Measurements from ENCODE around the gene ERFL.

The ERFL gene

DNA sequence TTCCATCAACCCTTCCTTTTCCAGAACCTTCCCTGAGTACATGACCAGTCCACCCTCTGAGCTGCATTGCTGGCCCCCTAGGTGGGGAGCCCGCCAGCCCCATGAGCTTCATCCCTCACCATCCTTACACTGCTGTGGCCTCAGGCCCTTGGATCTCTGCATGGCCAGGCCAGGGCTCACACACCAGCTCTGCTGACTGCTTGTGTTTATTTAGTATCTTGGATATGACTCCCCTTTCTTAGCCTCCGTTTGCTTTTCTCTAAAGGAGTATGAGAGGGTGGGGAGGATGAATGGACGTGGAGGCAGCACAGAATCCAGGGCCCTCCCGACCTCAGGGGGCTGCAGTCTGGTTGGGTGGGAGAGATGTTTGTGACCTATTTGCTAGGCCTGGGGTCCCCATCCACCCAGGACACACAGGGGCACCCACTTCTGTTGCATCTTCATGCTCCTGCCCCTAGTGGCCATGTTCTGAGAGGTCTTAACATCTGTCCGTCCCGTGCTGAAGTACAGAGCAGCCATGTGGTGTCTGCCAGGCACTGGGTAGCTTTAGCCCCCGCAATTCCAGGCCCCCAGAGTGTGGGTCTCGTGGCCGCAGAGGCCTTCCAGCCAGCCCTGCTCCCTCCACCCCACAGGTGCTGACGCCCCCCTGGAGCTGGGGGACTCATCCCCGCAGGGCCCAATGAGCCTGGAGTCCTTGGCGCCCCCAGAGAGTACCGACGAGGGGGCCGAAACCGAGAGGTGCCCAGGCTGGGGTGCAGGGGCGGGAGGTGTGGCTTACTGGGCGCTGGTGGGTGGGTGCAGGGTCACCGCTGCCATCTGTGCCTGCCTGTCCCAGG is 32.3 kb downstream of the ERFL start:
- no peak for DNase-seq

DNA sequence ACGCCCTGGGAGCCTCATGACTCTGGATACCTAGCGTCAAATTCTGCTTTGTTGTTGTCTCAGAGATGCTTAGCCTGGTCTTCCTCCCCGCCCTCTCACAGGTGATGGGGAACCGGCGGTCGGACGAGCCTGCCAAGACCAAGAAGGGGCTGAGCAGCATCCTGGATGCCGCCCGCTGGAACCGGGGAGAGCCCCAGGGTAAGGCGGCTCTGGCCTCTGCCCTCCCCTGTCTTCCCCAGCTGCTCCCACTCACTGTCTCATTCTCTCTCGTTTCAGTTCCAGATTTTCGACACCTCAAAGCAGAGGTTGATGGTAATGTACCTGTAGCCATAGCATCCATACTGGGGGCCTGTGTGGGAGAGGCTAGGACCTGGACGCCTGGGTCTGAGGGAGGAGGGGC is 33.9 kb downstream of the ERFL start:
- DNase-seq = no peak

DNA sequence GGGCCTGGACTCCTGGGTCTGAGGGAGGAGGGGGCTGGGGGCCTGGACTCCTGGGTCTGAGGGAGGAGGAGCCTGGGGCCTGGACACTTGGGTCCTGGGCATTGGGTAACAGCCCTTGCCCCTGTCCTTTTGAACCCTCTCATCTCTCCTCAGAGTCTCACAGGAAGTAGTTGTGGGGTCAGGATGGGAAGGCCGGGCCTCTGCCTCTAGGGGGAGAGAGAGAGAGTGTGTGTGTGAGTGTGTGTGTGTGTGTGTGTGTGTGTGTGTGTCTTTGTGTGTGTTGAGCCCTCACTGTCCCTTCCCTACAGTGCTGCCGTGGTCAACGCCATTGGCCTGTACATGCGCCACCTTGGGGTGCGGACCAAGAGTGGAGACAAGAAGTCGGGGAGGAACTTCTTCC is 34.4 kb downstream of the ERFL start:
- no peak for DNase-seq

- no peak for DNase-seq
These were observed 35.9 kb downstream of the ERFL start for GRCh38 chr19:41892173-41892902.

GRCh38 chr19:41890936-41891335 is 37.3 kb downstream of the ERFL start:
- DNase-seq = no peak

DNA sequence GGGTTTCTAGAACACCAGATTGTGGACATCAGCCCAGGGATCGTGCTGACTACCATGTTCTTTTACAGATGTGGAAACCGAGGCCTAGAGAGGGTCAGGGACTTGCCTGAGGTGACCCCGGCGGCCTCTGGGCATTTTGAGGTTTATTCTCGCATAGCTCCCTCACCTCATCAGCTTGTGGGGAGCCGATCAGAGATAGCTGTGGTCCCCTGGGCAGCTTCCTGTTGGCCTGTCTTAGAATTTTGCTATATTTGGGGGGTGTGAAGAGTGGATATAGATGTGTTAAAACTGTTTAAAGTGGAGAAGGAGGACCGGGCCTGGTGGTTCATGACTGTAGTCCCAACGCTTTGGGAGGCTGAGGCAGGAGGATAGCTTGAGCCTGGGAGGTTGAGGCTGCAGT is 38.4 kb downstream of the ERFL start:
- DNase-seq = no peak

- DNase-seq = no peak
These were observed 39.3 kb downstream of the ERFL start for GRCh38 chr19:41888926-41889325.

GRCh38 chr19:41887711-41888382 is 40.4 kb downstream of the ERFL start:
- DNase-seq = peak; percentile 85 to 90

GRCh38 chr19:41886761-41887710 is 41.2 kb downstream of the ERFL start:
- peak; percentile 63 to 73 for DNase-seq

GRCh38 chr19:41883821-41884733 is 44.2 kb downstream of the ERFL start:
- peak; percentile 91 to 92 for DNase-seq

DNA sequence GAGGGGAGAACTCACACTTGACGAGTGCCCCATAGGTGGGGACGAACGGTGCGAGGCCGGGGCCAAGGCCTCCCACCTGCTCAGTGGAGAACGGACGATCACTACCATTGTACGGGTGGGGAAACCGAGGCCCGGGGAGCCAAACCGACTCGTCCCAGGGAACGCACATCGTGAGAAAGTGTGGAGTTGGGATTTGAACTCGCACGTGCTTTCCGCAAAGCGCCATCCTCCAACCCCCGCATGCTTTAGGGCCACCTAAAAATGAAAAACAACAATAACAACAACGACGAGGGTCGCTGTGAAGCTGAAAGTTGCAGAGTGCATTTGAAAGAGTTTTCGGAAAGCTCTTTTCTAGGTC is 44.8 kb downstream of the ERFL start:
- DNase-seq = no peak

DNA sequence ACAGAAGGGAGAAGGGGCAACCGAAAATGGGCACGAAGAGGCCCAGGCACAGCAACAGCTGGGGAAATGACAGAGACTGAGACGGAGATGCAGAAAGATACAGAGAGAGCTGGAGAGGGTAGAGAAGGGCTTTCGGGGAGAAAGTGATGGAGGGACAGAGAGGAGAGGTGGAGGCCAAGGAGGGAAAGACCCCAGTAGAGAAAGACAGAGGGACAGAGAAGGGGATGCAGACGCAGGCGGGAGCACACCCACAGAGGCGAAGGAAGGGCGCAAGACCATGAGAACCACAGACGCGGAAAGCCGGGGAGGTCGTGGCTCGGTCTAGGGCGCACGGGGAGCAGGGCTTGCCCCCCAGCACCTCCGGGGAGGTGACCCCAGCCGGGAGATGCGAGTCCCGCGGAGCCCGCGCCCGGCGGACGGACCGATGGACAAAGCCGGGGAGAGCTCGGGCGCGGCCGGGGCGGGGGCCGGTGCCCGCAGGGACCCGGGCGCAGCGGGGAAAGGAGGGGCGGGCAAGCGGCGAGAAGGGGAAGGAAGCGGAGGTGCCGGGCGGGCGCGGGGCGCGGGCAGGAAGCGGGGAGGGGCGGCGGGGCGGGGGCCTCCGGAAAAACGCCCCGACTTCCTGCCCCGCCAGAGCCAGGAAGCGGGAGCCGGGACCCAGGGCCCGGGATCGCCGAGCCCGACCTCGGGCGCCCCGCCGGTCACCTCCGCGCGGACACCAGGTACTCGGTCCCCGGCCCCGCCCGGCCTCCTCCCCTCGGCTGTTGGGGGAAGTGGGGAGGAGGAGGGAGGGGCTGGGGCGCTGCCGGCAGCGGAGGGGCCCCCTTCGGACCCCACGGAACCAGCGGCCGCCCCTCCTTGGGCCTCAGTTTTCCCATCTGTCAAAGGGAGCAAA is 45.4 kb downstream of the ERFL start, which contains the start of gene ARHGEF1:
Gene ARHGEF1 (plus strand): TSS at position 617 of the 895 bp plus-strand sequence. CDS start 4,899 bp downstream, outside the sequence.
- peak; percentile 63 to 67 for DNase-seq

GRCh38 chr19:41880329-41880708 is 47.9 kb downstream of the ERFL start:
- no peak for DNase-seq

DNA sequence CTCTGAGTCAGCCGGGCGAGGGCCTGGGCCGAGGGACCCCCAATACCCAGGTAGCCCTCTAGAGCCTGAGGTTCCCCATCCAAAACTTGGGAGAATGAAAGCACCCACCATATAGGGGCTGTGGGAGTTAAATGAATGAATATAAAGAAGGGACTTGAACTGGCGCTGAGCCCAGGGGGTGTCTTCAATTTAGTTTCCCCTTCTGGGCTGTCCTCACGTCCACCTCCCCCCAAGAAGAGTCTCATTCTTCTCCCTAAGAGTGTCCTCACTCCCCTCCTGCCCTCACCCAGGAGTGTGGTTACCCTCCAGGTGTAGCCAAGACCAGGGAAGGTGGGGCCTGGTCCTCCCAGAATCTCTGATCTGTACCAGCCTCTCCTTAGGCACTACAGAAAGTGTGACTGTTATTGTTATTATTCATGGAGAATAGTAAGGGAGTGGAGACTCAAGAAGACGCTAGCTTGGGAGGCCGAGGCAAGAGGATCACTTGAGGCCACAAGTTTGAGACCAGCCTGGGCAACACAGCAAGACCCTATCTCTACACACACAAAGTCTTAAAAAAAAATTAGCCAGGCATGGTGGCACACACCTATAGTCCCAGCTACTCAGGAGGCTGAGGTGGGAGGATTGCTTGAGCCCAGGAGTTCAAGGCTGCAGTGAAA is 48.5 kb downstream of the ERFL start:
- DNase-seq = no peak

GRCh38 chr19:41879080-41879479 is 49.2 kb downstream of the ERFL start:
- DNase-seq = no peak

DNA sequence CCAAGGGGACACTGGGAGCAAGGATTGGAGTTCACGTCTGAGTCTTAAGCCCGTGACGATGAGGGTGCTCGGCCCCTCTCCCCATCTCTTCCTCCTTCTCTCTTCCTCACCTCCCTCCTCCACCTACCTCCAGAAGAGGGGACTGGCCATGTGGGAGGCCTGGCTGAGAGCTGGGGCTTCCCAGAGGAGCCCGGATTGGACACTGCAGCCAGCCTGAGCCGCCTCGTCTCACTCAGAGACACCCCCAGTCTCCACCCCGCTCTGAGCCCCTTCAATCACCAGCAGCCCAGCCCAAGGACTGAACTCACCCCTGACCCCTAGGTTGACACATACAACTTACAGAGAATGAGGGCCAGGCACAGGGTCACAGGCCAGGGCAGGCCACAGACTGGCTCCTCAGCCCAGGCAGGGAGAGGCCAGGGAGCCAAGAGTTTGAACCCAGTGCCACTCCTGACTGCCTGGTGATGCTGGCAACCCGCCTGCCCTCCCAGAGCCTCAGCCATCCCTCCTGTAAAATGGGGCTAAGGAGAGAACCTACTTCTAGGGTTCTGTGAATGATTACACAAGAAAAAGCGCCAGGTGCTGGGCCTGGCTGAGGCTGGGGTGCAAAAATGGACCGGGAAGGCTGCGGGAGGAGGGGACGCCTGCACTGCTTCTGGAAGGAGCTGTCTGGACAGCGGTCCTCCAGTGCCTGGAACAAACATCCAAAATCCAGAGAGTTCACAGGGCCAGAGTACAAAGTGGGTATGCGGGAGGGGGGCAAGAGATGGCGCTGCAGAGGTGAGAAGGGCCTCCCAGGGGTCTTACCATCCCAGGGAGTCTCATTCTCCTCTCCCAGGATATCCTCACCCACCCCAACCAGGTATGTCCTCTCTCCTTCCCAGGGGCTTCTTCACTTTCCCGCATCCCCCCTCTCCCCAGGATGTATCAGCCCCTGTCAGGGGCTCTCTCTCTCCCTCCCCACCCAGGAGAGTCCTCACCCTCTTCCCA is 50.0 kb downstream of the ERFL start:
- peak in 1 of 2 experiments; percentile 13 for DNase-seq

DNA sequence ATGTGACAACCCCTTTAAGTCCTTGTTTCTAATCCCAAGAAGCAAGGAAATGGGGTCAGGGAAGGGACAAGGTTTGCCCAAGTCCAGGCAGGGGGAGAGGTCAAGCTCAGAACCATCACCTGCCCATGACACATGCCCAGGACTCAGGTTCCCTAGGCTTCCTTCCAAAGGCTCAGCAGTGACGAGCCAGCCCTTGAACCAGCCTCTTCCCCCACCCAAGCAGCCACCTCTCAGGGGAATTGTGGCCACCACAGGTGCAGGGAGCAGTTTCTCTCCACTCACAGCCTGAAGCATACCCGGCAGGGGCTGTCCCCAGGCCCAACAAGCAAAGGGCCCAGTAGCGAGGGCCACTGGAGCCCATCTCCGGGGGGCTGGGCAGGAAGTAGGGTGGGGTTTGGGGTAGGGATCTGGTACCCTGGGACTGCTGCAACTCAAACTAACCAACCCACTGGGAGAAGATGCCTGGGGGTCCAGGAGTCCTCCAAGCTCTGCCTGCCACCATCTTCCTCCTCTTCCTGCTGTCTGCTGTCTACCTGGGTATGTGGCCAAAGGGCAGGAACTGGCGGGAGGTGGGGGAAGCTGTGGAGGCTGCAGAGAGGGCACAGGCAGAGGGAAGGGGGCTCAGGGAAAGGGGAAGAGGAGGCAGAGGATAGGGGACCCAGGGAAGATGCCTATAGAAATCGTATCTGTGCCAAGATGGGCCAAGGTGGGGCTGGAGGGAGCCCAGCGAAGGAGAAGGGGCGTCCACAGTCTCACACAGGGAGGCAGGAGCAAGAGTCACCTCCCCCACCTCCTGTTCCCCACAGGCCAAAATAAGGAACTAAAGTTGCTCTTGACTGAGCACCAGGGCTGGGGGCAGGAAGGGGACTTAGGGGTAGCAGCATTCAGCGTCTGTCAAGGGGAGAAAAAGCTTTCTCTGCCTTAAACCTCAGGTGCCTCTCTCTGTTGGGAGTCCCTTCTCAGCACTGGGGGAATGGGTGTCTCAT is 51.1 kb downstream of the ERFL start, which contains the start of gene CD79A:
Gene CD79A (plus strand): TSS at position 433 of the 986 bp plus-strand sequence. CDS start 26 bp downstream, at position 459.
- DNase-seq = peak in 1 of 2 experiments; percentile 30
